Transverse colon (tissue), 4 donors: ENCODE results near the gene DERA.

Experiments
- CTCF ChIP-seq, 5 experiments: fragments of 200-600 bp in 3 of 5; fragments of 450-650 bp in 2 of 5; sonication (generic) in 3 of 5; IDR thresholded peaks; 1 replicate in 2 of 5; 2 replicates in 3 of 5; pipeline ENCODE4 v1.5.1; 2016 to 2017; ENCODE audit warnings: antibody characterized with exemption in 5 of 5, inconsistent platforms in 3 of 5, mild to moderate bottlenecking in 2 of 5, moderate library complexity in 1 of 5
- EP300 ChIP-seq: sonication (generic); formaldehyde crosslinking; IDR thresholded peaks from one replicate; pipeline ENCODE4 v1.6.1; 2017; ENCODE audit warnings: antibody characterized with exemption, low read depth
- POLR2A ChIP-seq: fragments of 450-650 bp; IDR thresholded peaks from one replicate; pipeline ENCODE4 v1.6.1; 2016; ENCODE audit warnings: antibody characterized with exemption, mild to moderate bottlenecking, moderate library complexity
- POLR2AphosphoS5 ChIP-seq, 3 donors: sonication (generic); formaldehyde crosslinking; IDR thresholded peaks; one replicate each; pipeline ENCODE4 v1.6.1; 2016; ENCODE audit warnings: antibody characterized with exemption in 3 of 3

GRCh38 chr12:16008421-16008824 is 97.3 kb downstream of the DERA start:
- TF ChIP-seq POLR2A (no peak), CTCF (IDR thresholded peaks at IDR 0.05) (no peak), EP300 (no peak), POLR2AphosphoS5 (IDR thresholded peaks at IDR 0.05) (no peak)
